ENCODE data around the gene PCDH9.
"Not testable (repeated sequence)": the region's sequence is repeated elsewhere in the genome, so short reads cannot be mapped to it uniquely, and the experiment has no call there.

PCDH9 gene

GRCh38 chr13:67122251-67122650 lies 107.9 kb downstream of the PCDH9 start:
- no peak for DNase-seq

- DNase-seq, result no peak
Measured at GRCh38 chr13:67120872-67121531, 109.1 kb downstream of the PCDH9 start.

- DNase-seq, result no peak
Measured at GRCh38 chr13:67119481-67119894, 110.6 kb downstream of the PCDH9 start.

GRCh38 chr13:67118277-67118676 lies 111.9 kb downstream of the PCDH9 start:
- DNase-seq, result no peak

GRCh38 chr13:67117010-67117550 lies 113.1 kb downstream of the PCDH9 start:
- DNase-seq, result no peak

- DNase-seq, result no peak
Measured at GRCh38 chr13:67107979-67108378, 122.2 kb downstream of the PCDH9 start.

GRCh38 chr13:67106502-67107057 lies 123.6 kb downstream of the PCDH9 start:
- DNase-seq, result no peak

GRCh38 chr13:67101730-67102467 lies 128.2 kb downstream of the PCDH9 start:
- no peak for DNase-seq

GRCh38 chr13:67100730-67101129 lies 129.4 kb downstream of the PCDH9 start:
- DNase-seq, result no peak

- no peak for DNase-seq
Measured at GRCh38 chr13:67099494-67099893, 130.6 kb downstream of the PCDH9 start.

- DNase-seq, result no peak
Measured at GRCh38 chr13:67097892-67098452, 132.2 kb downstream of the PCDH9 start.

- not testable (repeated sequence) for DNase-seq
Measured at GRCh38 chr13:67096893-67097292, 133.2 kb downstream of the PCDH9 start.

- no peak for DNase-seq
Measured at GRCh38 chr13:67096418-67096817, 133.7 kb downstream of the PCDH9 start.

- no peak for DNase-seq
Measured at GRCh38 chr13:67095621-67096020, 134.5 kb downstream of the PCDH9 start.

- no peak for DNase-seq
Measured at GRCh38 chr13:67094952-67095351, 135.2 kb downstream of the PCDH9 start.

GRCh38 chr13:67094078-67094477 lies 136.1 kb downstream of the PCDH9 start:
- DNase-seq, result no peak

GRCh38 chr13:67091603-67092002 lies 138.5 kb downstream of the PCDH9 start:
- no peak for DNase-seq

- no peak for DNase-seq
Measured at GRCh38 chr13:67090856-67091255, 139.3 kb downstream of the PCDH9 start.

GRCh38 chr13:67087527-67087926 lies 142.6 kb downstream of the PCDH9 start:
- no peak for DNase-seq

- no peak for DNase-seq
Measured at GRCh38 chr13:67086260-67086659, 143.9 kb downstream of the PCDH9 start.

- DNase-seq, result no peak
Measured at GRCh38 chr13:67084066-67084465, 146.1 kb downstream of the PCDH9 start.

- DNase-seq, result no peak
Measured at GRCh38 chr13:67083519-67083918, 146.6 kb downstream of the PCDH9 start.

GRCh38 chr13:67080351-67080750 lies 149.8 kb downstream of the PCDH9 start:
- DNase-seq, result no peak

GRCh38 chr13:67078062-67078461 lies 152.1 kb downstream of the PCDH9 start:
- no peak for DNase-seq

Measured in eye (tissue), 1 donor.